Caco-2 (cell line): Measurements from ENCODE around the gene PGLYRP4. TPM values are rescaled to one million over a fixed set of nuclear protein-coding genes. Genes with fewer than 3 reads are reported as not detected.
A peak's percentile ranks its signal among the peaks of the same experiment; 100 is the strongest.

Experiments
- BruUV-seq: library from RNA; stranded (reverse); fragments of 400-500 nt; replicated peaks from 2 replicates; lab custom pipeline; 2021; lab: Mats Ljungman, UMichigan
- CTCF ChIA-PET: fragments of 300-600 bp; sonication (Branson Sonifier 250); formaldehyde crosslinking; loops from one replicate; lab custom pipeline; 2022; ENCODE audit warnings: antibody characterized with exemption; lab: Charles Lee
- POLR2A ChIA-PET: fragments of 300-600 bp; sonication (Branson Sonifier 250); formaldehyde crosslinking; loops from one replicate; lab custom pipeline; 2022; ENCODE audit warnings: antibody characterized with exemption; lab: Charles Lee
- DNase-seq, 2 experiments: peaks; one replicate each; pipeline versions ENCODE4 v3.0.0 to v3.0.0-alpha.2; 2020 to 2022
- H3K27me3 ChIP-seq: replicated peaks from 2 replicates; pipeline ENCODE4 v1.6.0; 2011; ENCODE audit warnings: low read length; ENCODE audit not compliant: control insufficient read depth, insufficient read depth
- H3K36me3 ChIP-seq: 2 replicates; pipeline ENCODE4 v1.5.1; 2011; ENCODE audit warnings: low read length; ENCODE audit not compliant: control insufficient read depth, insufficient read depth
- H3K4me1 ChIP-seq: fragments of 250-450 bp; sonication (Bioruptor Pico); 2 replicates; pipeline ENCODE4 v1.5.1; 2020; ENCODE audit warnings: mild to moderate bottlenecking
- H3K4me3 ChIP-seq: 2 replicates; pipeline ENCODE4 v1.5.1; 2011; ENCODE audit warnings: low read depth, mild to moderate bottlenecking, control low read depth, low read length
- H3K9me3 ChIP-seq: fragments of 250-450 bp; sonication (Bioruptor Pico); 2 replicates; pipeline ENCODE4 v1.5.1; 2020; ENCODE audit warnings: mild to moderate bottlenecking, moderate library complexity
- H3K27ac Mint-ChIP-seq: one replicate; pipeline ENCODE4 v1.8.0; 2022; ENCODE audit warnings: mixed read lengths; ENCODE audit not compliant: unreplicated experiment
- H3K27me3 Mint-ChIP-seq: one replicate; pipeline ENCODE4 v1.8.0; 2022; ENCODE audit warnings: mixed read lengths; ENCODE audit not compliant: insufficient read depth, unreplicated experiment
- H3K36me3 Mint-ChIP-seq: one replicate; pipeline ENCODE4 v1.8.0; 2022; ENCODE audit warnings: mild to moderate bottlenecking, mixed read lengths; ENCODE audit not compliant: insufficient read depth, unreplicated experiment
- H3K4me1 Mint-ChIP-seq: one replicate; pipeline ENCODE4 v1.8.0; 2022; ENCODE audit warnings: low read depth, mixed read lengths; ENCODE audit not compliant: unreplicated experiment
- H3K4me3 Mint-ChIP-seq: one replicate; pipeline ENCODE4 v1.8.0; 2022; ENCODE audit warnings: mild to moderate bottlenecking, moderate library complexity, mixed read lengths; ENCODE audit not compliant: unreplicated experiment
- H3K9me3 Mint-ChIP-seq: one replicate; pipeline ENCODE4 v1.8.0; 2022; ENCODE audit warnings: mixed read lengths; ENCODE audit not compliant: unreplicated experiment
- CTCF ChIP-seq, 2 experiments: fragments of 200-600 bp in 1 of 2; IDR thresholded peaks; 1 replicate in 1 of 2; 2 replicates in 1 of 2; pipeline versions ENCODE4 v1.5.1 to v1.8.0; 2011 to 2022; ENCODE audit warnings: antibody characterized with exemption in 1 of 2, control low read depth in 1 of 2, inconsistent platforms in 1 of 2, low read depth in 1 of 2, low read length in 1 of 2, mild to moderate bottlenecking in 1 of 2, moderate library complexity in 1 of 2; ENCODE audit not compliant: insufficient read depth in 1 of 2, severe bottlenecking in 1 of 2, unreplicated experiment in 1 of 2
- intact Hi-C: fragments of 100-400 bp; cut with micrococcal nuclease; formaldehyde crosslinking; loops from one replicate; pipeline ENCODE4 v1.10.0; 2022; ENCODE audit not compliant: unreplicated experiment
- total RNA-seq: library from RNA; stranded (reverse); gene quantifications from 2 replicates; pipeline ENCODE4 v1.2.3, GENCODE V29; 2022

The PGLYRP4 gene
- total RNA-seq, 1 experiment from 2014 or later = not detected

GRCh38 chr1:153293851-153294250 lies 54.8 kb downstream of the PGLYRP4 start:
- Mint-ChIP-seq H3K36me3 (no peaks in the 10 kb centered on the region), H3K4me1 (no peaks in the 10 kb centered on the region), H3K9me3 (no peaks in the 10 kb centered on the region), H3K27ac (no peak overlapping the region), H3K4me3 (no peak overlapping the region), H3K27me3 (peaks cover 13% of the 10 kb centered on the region)
- POLR2A ChIA-PET = no interaction called here
- no peak for DNase-seq
- Histone ChIP-seq H3K4me1 (0 out of 2 replicates have a peak, but pooled peaks cover 9% of the 10 kb centered on the region), H3K36me3 (no peaks in the 10 kb centered on the region), H3K9me3 (no peaks in the 10 kb centered on the region), H3K4me3 (no peak overlapping the region), H3K27me3 (no peaks in the 10 kb centered on the region)
- TF ChIP-seq CTCF (IDR thresholded peaks at IDR 0.05; ENCODE audit: insufficient read depth in 1 of 2, low read depth in 1 of 2, low read length in 1 of 2, severe bottlenecking in 1 of 2, unreplicated experiment in 1 of 2) = no peak
- BruUV-seq = no TSS peak
- CTCF ChIA-PET = no interaction called here
- intact Hi-C loops = no loop called here

GRCh38 chr1:153293480-153293775 lies 55.2 kb downstream of the PGLYRP4 start:
- BruUV-seq = no TSS peak
- Histone ChIP-seq H3K27me3 (no peaks in the 10 kb centered on the region), H3K4me1 (0 out of 2 replicates have a peak, but pooled peaks cover 9% of the 10 kb centered on the region), H3K4me3 (no peak overlapping the region), H3K36me3 (no peaks in the 10 kb centered on the region), H3K9me3 (no peaks in the 10 kb centered on the region)
- Mint-ChIP-seq H3K27ac (no peak overlapping the region), H3K4me3 (no peak overlapping the region), H3K9me3 (no peaks in the 10 kb centered on the region), H3K36me3 (no peaks in the 10 kb centered on the region), H3K27me3 (peaks cover 13% of the 10 kb centered on the region), H3K4me1 (no peaks in the 10 kb centered on the region)
- intact Hi-C loops = no loop called here
- DNase-seq = no peak
- ChIA-PET POLR2A (no interaction called here), CTCF (no interaction called here)
- TF ChIP-seq CTCF (IDR thresholded peaks at IDR 0.05; ENCODE audit: insufficient read depth in 1 of 2, low read depth in 1 of 2, low read length in 1 of 2, severe bottlenecking in 1 of 2, unreplicated experiment in 1 of 2) = no peak

- no TSS peak for BruUV-seq
- Mint-ChIP-seq H3K4me3 (peak overlapping the region; percentile 18), H3K27ac (peak overlapping the region; percentile 8), H3K9me3 (no peaks in the 10 kb centered on the region), H3K4me1 (no peaks in the 10 kb centered on the region), H3K27me3 (peaks cover 13% of the 10 kb centered on the region), H3K36me3 (no peaks in the 10 kb centered on the region)
- ChIA-PET CTCF (no interaction called here), POLR2A (no interaction called here)
- Histone ChIP-seq H3K36me3 (no peaks in the 10 kb centered on the region), H3K27me3 (no peaks in the 10 kb centered on the region), H3K4me1 (0 out of 2 replicates have a peak, but pooled peaks cover 9% of the 10 kb centered on the region), H3K9me3 (no peaks in the 10 kb centered on the region), H3K4me3 (no peak overlapping the region)
- intact Hi-C loops = no loop called here
- no peak for TF ChIP-seq CTCF (IDR thresholded peaks at IDR 0.05; ENCODE audit: insufficient read depth in 1 of 2, low read depth in 1 of 2, low read length in 1 of 2, severe bottlenecking in 1 of 2, unreplicated experiment in 1 of 2)
- no peak for DNase-seq
These were observed 55.7 kb downstream of the PGLYRP4 start for GRCh38 chr1:153292740-153293479.
